Measurements from ENCODE around the gene DCC.

DCC gene

GRCh38 chr18:53131001-53131400 lies 791.0 kb downstream of the DCC start:
- no peaks in the 10 kb centered on the region for H3K9me3 ChIP-seq
- DNase-seq: no peak
- no peak overlapping the region for H3K4me3 ChIP-seq (ENCODE audit: low read depth, low read length)
- H3K27me3 ChIP-seq: no peaks in the 10 kb centered on the region
- no peaks in the 10 kb centered on the region for H3K4me1 ChIP-seq
- no peak for TF ChIP-seq CTCF (IDR thresholded peaks at IDR 0.05; ENCODE audit: low read depth, low read length)
- no peaks in the 10 kb centered on the region for H3K36me3 ChIP-seq

- H3K27me3 ChIP-seq: no peaks in the 10 kb centered on the region
- H3K9me3 ChIP-seq: no peaks in the 10 kb centered on the region
- DNase-seq: no peak
- no peaks in the 10 kb centered on the region for H3K36me3 ChIP-seq
- TF ChIP-seq CTCF (IDR thresholded peaks at IDR 0.05; ENCODE audit: low read depth, low read length): no peak
- H3K4me1 ChIP-seq: no peaks in the 10 kb centered on the region
- H3K4me3 ChIP-seq (ENCODE audit: low read depth, low read length): no peak overlapping the region
Observed at GRCh38 chr18:53134711-53135110, 794.7 kb downstream of the DCC start.

- no peaks in the 10 kb centered on the region for H3K36me3 ChIP-seq
- TF ChIP-seq CTCF (IDR thresholded peaks at IDR 0.05; ENCODE audit: low read depth, low read length): no peak
- H3K4me1 ChIP-seq: no peaks in the 10 kb centered on the region
- DNase-seq: no peak
- H3K9me3 ChIP-seq: no peaks in the 10 kb centered on the region
- H3K27me3 ChIP-seq: no peaks in the 10 kb centered on the region
- H3K4me3 ChIP-seq (ENCODE audit: low read depth, low read length): no peak overlapping the region
Observed at GRCh38 chr18:53135654-53136053, 795.7 kb downstream of the DCC start.

GRCh38 chr18:53139746-53140500 lies 799.9 kb downstream of the DCC start:
- Histone ChIP-seq H3K9me3 (no peaks in the 10 kb centered on the region), H3K4me3 (ENCODE audit: low read depth, low read length) (no peak overlapping the region), H3K36me3 (no peaks in the 10 kb centered on the region), H3K4me1 (no peaks in the 10 kb centered on the region), H3K27me3 (no peaks in the 10 kb centered on the region)
- TF ChIP-seq CTCF (IDR thresholded peaks at IDR 0.05; ENCODE audit: low read depth, low read length): no peak
- DNase-seq: no peak

GRCh38 chr18:53142005-53142404 lies 802.0 kb downstream of the DCC start:
- Histone ChIP-seq H3K27me3 (no peaks in the 10 kb centered on the region), H3K9me3 (no peaks in the 10 kb centered on the region), H3K36me3 (no peaks in the 10 kb centered on the region), H3K4me3 (ENCODE audit: low read depth, low read length) (no peak overlapping the region), H3K4me1 (no peaks in the 10 kb centered on the region)
- DNase-seq: no peak
- TF ChIP-seq CTCF (IDR thresholded peaks at IDR 0.05; ENCODE audit: low read depth, low read length): no peak

GRCh38 chr18:53147472-53147871 lies 807.5 kb downstream of the DCC start:
- Histone ChIP-seq H3K4me1 (no peaks in the 10 kb centered on the region), H3K9me3 (no peaks in the 10 kb centered on the region), H3K36me3 (no peaks in the 10 kb centered on the region), H3K27me3 (no peaks in the 10 kb centered on the region), H3K4me3 (ENCODE audit: low read depth, low read length) (no peak overlapping the region)
- TF ChIP-seq CTCF (IDR thresholded peaks at IDR 0.05; ENCODE audit: low read depth, low read length): no peak
- DNase-seq: no peak

All from BE2C (cell line).